ENCODE measurements around the gene POC1B.
A peak's percentile ranks its signal among the peaks of the same experiment; 100 is the strongest.

POC1B gene

GRCh38 chr12:89470741-89471509, 54.9 kb downstream of the POC1B start:
- peak; percentile 61 for TF ChIP-seq CTCF (IDR thresholded peaks at IDR 0.05; ENCODE audit: low read depth, low read length)
- no peak for DNase-seq (ENCODE audit: extremely low read depth, low read depth)

GRCh38 chr12:89469361-89469760, 56.5 kb downstream of the POC1B start:
- DNase-seq (ENCODE audit: extremely low read depth, low read depth): no peak
- no peak for TF ChIP-seq CTCF (IDR thresholded peaks at IDR 0.05; ENCODE audit: low read depth, low read length)

GRCh38 chr12:89468648-89469326, 57.1 kb downstream of the POC1B start:
- TF ChIP-seq CTCF (IDR thresholded peaks at IDR 0.05; ENCODE audit: low read depth, low read length): no peak
- no peak for DNase-seq (ENCODE audit: extremely low read depth, low read depth)

GRCh38 chr12:89468017-89468416, 57.8 kb downstream of the POC1B start:
- TF ChIP-seq CTCF (IDR thresholded peaks at IDR 0.05; ENCODE audit: low read depth, low read length): no peak
- DNase-seq (ENCODE audit: extremely low read depth, low read depth): no peak

- DNase-seq (ENCODE audit: extremely low read depth, low read depth): no peak
- no peak for TF ChIP-seq CTCF (IDR thresholded peaks at IDR 0.05; ENCODE audit: low read depth, low read length)
Observed at GRCh38 chr12:89464974-89465592, 60.8 kb downstream of the POC1B start.

- peak; percentile 29 for TF ChIP-seq CTCF (IDR thresholded peaks at IDR 0.05; ENCODE audit: low read depth, low read length)
Observed at GRCh38 chr12:89461649-89462612, 63.9 kb downstream of the POC1B start.

More at GRCh38 chr12:89461649-89462612, 63.9 kb downstream of the POC1B start:
- DNase-seq (ENCODE audit: extremely low read depth, low read depth): peak; percentile 52
